Measurements from ENCODE around the gene CRYGD. TPM values are rescaled to one million over a fixed set of nuclear protein-coding genes. Genes with fewer than 3 reads are reported as not detected.
"Not testable (repeated sequence)": the region's sequence is repeated elsewhere in the genome, so short reads cannot be mapped to it uniquely, and the experiment has no call there.

CRYGD gene
- total RNA-seq, 1 donor from 2014 or later: not detected

GRCh38 chr2:208103616-208104015 lies 20.7 kb downstream of the CRYGD start:
- Histone ChIP-seq H3K4me1 (ENCODE audit: control insufficient read depth in 3 of 3, insufficient read depth in 3 of 3, low read length in 3 of 3) (no peaks in the 10 kb centered on the region), H3K4me3 (ENCODE audit: low read length in 3 of 3) (no peak overlapping the region), H3K9me3 (ENCODE audit: control insufficient read depth in 3 of 3, low read length in 3 of 3) (no peaks in the 10 kb centered on the region), H3K27me3 (ENCODE audit: control insufficient read depth in 3 of 3, insufficient read depth in 3 of 3, low read length in 3 of 3) (peaks cover 0 to 9% (median 0%) of the 10 kb centered on the region in 3 donors), H3K36me3 (ENCODE audit: control insufficient read depth in 3 of 3, insufficient read depth in 3 of 3, low read length in 3 of 3) (no peaks in the 10 kb centered on the region), H3K9ac (ENCODE audit: low read depth in 1 of 3, low read length in 3 of 3) (no peak overlapping the region), H3K27ac (ENCODE audit: low read depth, low read length) (no peak overlapping the region)

DNA sequence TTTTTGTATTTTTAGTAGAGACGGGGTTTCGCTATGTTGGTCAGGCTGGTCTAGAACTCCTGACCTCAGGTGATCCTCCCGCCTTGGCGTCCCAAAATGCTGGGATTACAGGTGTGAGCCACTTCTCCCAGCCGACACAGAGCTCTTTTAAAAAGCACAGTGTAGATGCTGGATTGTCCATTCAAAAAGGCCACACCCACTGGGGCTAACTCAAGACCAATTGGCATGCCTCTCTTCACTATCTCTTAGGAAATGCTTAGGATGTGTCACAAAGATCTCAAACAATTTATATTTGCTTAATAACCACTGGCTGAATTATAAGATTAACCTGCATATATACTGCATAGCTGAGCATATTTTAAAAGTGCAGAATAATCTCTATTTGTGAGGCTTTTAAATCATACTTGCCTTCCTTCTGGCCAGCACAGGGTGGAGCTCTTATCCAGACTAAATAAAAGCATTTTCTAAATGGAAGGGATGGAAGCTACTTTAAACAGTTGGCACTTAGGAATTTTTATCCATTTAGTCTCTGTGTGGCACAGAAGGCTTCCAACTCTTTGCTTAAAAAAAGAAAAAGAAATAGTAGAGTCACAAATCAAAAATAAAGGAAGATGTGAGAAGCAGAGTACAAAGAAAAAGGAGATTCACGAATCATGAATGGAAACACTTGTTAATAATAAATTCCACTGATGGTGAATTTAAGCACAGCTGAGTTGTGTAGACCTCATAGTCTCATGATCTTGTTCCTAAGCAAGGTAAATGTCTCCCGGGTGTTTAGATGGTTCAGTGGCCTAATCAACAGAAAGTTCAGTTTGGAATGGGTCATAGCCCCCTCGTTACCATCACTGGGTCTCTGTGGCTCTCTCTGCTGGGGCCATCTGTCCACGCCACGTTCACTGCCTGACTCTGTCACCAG lies 22.4 kb downstream of the CRYGD start:
- Histone ChIP-seq H3K4me1 (ENCODE audit: control insufficient read depth in 3 of 3, insufficient read depth in 3 of 3, low read length in 3 of 3) (no peaks in the 10 kb centered on the region), H3K36me3 (ENCODE audit: control insufficient read depth in 3 of 3, insufficient read depth in 3 of 3, low read length in 3 of 3) (no peaks in the 10 kb centered on the region), H3K4me3 (ENCODE audit: low read length in 3 of 3) (no peak overlapping the region), H3K27me3 (ENCODE audit: control insufficient read depth in 3 of 3, insufficient read depth in 3 of 3, low read length in 3 of 3) (peaks cover 0 to 8% (median 0%) of the 10 kb centered on the region in 3 donors), H3K9me3 (ENCODE audit: control insufficient read depth in 3 of 3, low read length in 3 of 3) (no peaks in the 10 kb centered on the region), H3K27ac (ENCODE audit: low read depth, low read length) (no peak overlapping the region), H3K9ac (ENCODE audit: low read depth in 1 of 3, low read length in 3 of 3) (no peak overlapping the region)

DNA sequence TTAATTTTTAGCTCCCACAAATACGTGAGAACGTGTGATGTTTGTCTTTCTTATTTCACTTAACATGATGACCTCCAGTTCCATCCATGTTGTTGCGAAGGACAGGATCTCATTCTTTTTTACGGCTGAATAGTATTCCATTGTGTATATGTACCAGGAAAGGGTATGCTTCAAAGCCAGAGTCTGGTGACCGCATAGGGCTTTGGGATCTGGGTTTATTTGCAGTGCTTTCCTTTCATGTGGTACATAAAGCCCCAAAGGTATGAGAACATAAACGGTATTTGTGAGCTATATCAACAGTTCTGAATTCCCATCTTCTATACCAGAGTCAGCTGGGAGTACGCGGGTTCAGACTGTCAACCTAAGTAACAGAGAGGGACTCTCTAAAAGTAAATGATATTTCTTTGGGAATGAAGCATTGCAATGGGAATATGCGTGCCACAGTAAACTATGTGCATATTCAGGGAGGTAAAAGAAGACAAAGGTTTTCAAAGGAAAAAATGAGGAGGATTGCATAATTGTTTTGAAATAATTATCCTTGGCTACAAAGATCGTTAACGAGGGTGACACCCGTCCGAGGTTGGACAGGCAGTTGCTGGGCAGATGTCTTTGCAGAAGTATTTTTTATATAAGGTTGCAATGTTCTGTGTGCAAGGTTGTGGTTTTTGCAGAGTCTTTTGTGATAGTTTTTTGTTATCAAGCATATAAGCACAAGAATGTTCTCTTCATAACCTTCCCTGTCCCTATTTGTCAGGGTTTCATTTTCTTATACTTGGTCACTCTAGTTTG lies 24.4 kb downstream of the CRYGD start:
- H3K9me3 ChIP-seq (ENCODE audit: control insufficient read depth in 3 of 3, low read length in 3 of 3): no peaks in the 10 kb centered on the region
- no peaks in the 10 kb centered on the region for H3K4me1 ChIP-seq (ENCODE audit: control insufficient read depth in 3 of 3, insufficient read depth in 3 of 3, low read length in 3 of 3)
- H3K9ac ChIP-seq (ENCODE audit: low read depth in 1 of 3, low read length in 3 of 3): no peak overlapping the region
- no peak overlapping the region for H3K4me3 ChIP-seq (ENCODE audit: low read length in 3 of 3)
- H3K36me3 ChIP-seq (ENCODE audit: control insufficient read depth in 3 of 3, insufficient read depth in 3 of 3, low read length in 3 of 3): no peaks in the 10 kb centered on the region
- H3K27me3 ChIP-seq (ENCODE audit: control insufficient read depth in 3 of 3, insufficient read depth in 3 of 3, low read length in 3 of 3): no peaks in the 10 kb centered on the region
- no peak overlapping the region for H3K27ac ChIP-seq (ENCODE audit: low read depth, low read length)

- H3K36me3 ChIP-seq (ENCODE audit: control insufficient read depth in 3 of 3, insufficient read depth in 3 of 3, low read length in 3 of 3); H3K4me3 ChIP-seq (ENCODE audit: low read length in 3 of 3); H3K9me3 ChIP-seq (ENCODE audit: control insufficient read depth in 3 of 3, low read length in 3 of 3); H3K4me1 ChIP-seq (ENCODE audit: control insufficient read depth in 3 of 3, insufficient read depth in 3 of 3, low read length in 3 of 3); H3K27ac ChIP-seq (ENCODE audit: low read depth, low read length); H3K27me3 ChIP-seq (ENCODE audit: control insufficient read depth in 3 of 3, insufficient read depth in 3 of 3, low read length in 3 of 3); H3K9ac ChIP-seq (ENCODE audit: low read depth in 1 of 3, low read length in 3 of 3): not testable (repeated sequence)
Observed at GRCh38 chr2:208098701-208099100, 25.6 kb downstream of the CRYGD start.

DNA sequence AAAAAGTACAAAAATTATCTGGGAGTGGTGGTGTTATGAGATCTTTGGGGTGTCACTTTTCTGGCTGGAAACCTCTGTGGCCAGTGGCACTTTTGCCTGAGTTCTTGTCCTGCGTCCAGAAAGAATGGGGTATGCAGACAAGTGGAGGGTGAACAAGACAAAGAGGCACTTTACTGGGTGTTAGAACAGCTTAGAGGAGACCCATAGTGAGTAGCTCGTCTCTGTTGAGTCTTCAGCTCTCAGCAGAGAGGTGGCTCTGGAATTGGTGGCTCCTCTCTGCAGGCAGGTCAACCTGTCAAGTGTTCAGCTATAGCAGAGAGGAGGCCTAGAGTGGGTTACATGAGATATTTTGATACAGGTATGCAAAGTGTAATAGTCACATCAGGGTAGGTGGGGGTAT lies 26.1 kb downstream of the CRYGD start:
- Histone ChIP-seq H3K9ac (ENCODE audit: low read depth in 1 of 3, low read length in 3 of 3) (no peak overlapping the region), H3K4me3 (ENCODE audit: low read length in 3 of 3) (no peak overlapping the region), H3K27me3 (ENCODE audit: control insufficient read depth in 3 of 3, insufficient read depth in 3 of 3, low read length in 3 of 3) (no peaks in the 10 kb centered on the region), H3K27ac (ENCODE audit: low read depth, low read length) (no peak overlapping the region), H3K36me3 (ENCODE audit: control insufficient read depth in 3 of 3, insufficient read depth in 3 of 3, low read length in 3 of 3) (no peaks in the 10 kb centered on the region), H3K4me1 (ENCODE audit: control insufficient read depth in 3 of 3, insufficient read depth in 3 of 3, low read length in 3 of 3) (no peaks in the 10 kb centered on the region), H3K9me3 (ENCODE audit: control insufficient read depth in 3 of 3, low read length in 3 of 3) (no peaks in the 10 kb centered on the region)

- no peak overlapping the region for H3K27ac ChIP-seq (ENCODE audit: low read depth, low read length)
- H3K4me3 ChIP-seq (ENCODE audit: low read length in 3 of 3): no peak overlapping the region
Observed at GRCh38 chr2:208097801-208098200, 26.5 kb downstream of the CRYGD start.

DNA sequence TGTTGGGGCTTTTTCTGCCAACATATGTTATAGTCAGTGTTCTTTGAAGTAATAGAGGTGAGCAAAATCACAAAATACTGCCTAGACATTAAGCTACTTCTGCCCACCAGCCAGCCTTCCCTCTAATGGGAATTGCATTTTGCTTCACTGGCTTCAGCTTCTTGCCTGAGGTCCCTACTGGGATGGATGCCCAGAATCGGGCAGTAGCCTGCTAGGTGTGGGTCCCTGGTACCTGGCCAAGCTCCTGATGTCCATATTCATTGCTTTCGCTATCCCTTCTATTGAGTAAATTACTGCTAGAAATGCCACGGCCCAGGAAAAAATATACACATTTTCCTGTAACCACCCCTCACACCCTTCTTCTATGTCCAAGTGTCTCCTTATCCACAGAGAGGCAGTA lies 27.0 kb downstream of the CRYGD start:
- no peak overlapping the region for H3K27ac ChIP-seq (ENCODE audit: low read depth, low read length)

More at GRCh38 chr2:208097801-208098200, 26.5 kb downstream of the CRYGD start:
- Histone ChIP-seq H3K27me3 (ENCODE audit: control insufficient read depth in 3 of 3, insufficient read depth in 3 of 3, low read length in 3 of 3) (no peaks in the 10 kb centered on the region), H3K4me1 (ENCODE audit: control insufficient read depth in 3 of 3, insufficient read depth in 3 of 3, low read length in 3 of 3) (no peaks in the 10 kb centered on the region), H3K36me3 (ENCODE audit: control insufficient read depth in 3 of 3, insufficient read depth in 3 of 3, low read length in 3 of 3) (no peaks in the 10 kb centered on the region), H3K9ac (ENCODE audit: low read depth in 1 of 3, low read length in 3 of 3) (no peak overlapping the region), H3K9me3 (ENCODE audit: control insufficient read depth in 3 of 3, low read length in 3 of 3) (no peaks in the 10 kb centered on the region)

DNA sequence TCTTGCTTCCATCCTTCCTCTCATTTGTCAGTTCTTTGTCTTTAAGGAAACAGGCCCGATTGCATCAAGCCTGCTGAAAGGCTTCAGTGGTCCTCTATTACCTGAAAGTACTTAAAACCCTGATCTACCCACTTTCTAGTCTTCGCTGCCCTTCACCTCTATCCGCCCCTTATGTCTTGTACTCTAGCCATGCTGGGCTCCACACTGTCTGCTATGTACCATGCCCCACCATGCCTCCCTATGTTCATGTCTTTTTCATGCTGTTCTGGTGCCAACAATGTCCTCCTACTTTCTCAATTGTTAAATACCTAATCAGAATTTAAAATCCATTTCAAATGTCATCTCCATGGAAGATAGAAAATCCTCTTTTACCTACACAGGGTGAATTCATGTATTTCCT lies 28.2 kb downstream of the CRYGD start:
- H3K9me3 ChIP-seq (ENCODE audit: control insufficient read depth in 3 of 3, low read length in 3 of 3): no peaks in the 10 kb centered on the region
- no peaks in the 10 kb centered on the region for H3K4me1 ChIP-seq (ENCODE audit: control insufficient read depth in 3 of 3, insufficient read depth in 3 of 3, low read length in 3 of 3)
- H3K9ac ChIP-seq (ENCODE audit: low read depth in 1 of 3, low read length in 3 of 3): no peak overlapping the region
- no peak overlapping the region for H3K27ac ChIP-seq (ENCODE audit: low read depth, low read length)
- H3K36me3 ChIP-seq (ENCODE audit: control insufficient read depth in 3 of 3, insufficient read depth in 3 of 3, low read length in 3 of 3): no peaks in the 10 kb centered on the region
- no peak overlapping the region for H3K4me3 ChIP-seq (ENCODE audit: low read length in 3 of 3)
- no peaks in the 10 kb centered on the region for H3K27me3 ChIP-seq (ENCODE audit: control insufficient read depth in 3 of 3, insufficient read depth in 3 of 3, low read length in 3 of 3)

More for the DNA sequence above, 27.0 kb downstream of the CRYGD start:
- Histone ChIP-seq H3K4me1 (ENCODE audit: control insufficient read depth in 3 of 3, insufficient read depth in 3 of 3, low read length in 3 of 3) (no peaks in the 10 kb centered on the region), H3K27me3 (ENCODE audit: control insufficient read depth in 3 of 3, insufficient read depth in 3 of 3, low read length in 3 of 3) (no peaks in the 10 kb centered on the region), H3K36me3 (ENCODE audit: control insufficient read depth in 3 of 3, insufficient read depth in 3 of 3, low read length in 3 of 3) (no peaks in the 10 kb centered on the region), H3K9ac (ENCODE audit: low read depth in 1 of 3, low read length in 3 of 3) (no peak overlapping the region), H3K4me3 (ENCODE audit: low read length in 3 of 3) (no peak overlapping the region), H3K9me3 (ENCODE audit: control insufficient read depth in 3 of 3, low read length in 3 of 3) (no peaks in the 10 kb centered on the region)

- Histone ChIP-seq H3K9ac (ENCODE audit: low read depth in 1 of 3, low read length in 3 of 3) (no peak overlapping the region), H3K4me3 (ENCODE audit: low read length in 3 of 3) (no peak overlapping the region), H3K27me3 (ENCODE audit: control insufficient read depth in 3 of 3, insufficient read depth in 3 of 3, low read length in 3 of 3) (no peaks in the 10 kb centered on the region), H3K36me3 (ENCODE audit: control insufficient read depth in 3 of 3, insufficient read depth in 3 of 3, low read length in 3 of 3) (no peaks in the 10 kb centered on the region), H3K9me3 (ENCODE audit: control insufficient read depth in 3 of 3, low read length in 3 of 3) (no peaks in the 10 kb centered on the region), H3K27ac (ENCODE audit: low read depth, low read length) (no peak overlapping the region), H3K4me1 (ENCODE audit: control insufficient read depth in 3 of 3, insufficient read depth in 3 of 3, low read length in 3 of 3) (no peaks in the 10 kb centered on the region)
Observed at GRCh38 chr2:208093128-208093527, 31.2 kb downstream of the CRYGD start.

All from skeletal muscle tissue (tissue), 4 donors.